A673 (cell line): ENCODE measurements around the gene MYH10.

ENCODE experiments used
- CTCF ChIP-seq: fragments of 300-800, 200-600 bp; sonication (generic); conservative IDR thresholded peaks from 2 replicates; pipeline ENCODE4 v1.5.1; 2017; ENCODE audit warnings: low read depth, mild to moderate bottlenecking, antibody characterized with exemption, low read length, moderate library complexity, mixed read lengths
- EZH2 ChIP-seq: fragments of 200-600 bp; sonication (generic); IDR thresholded peaks from 2 replicates; pipeline ENCODE4 v1.6.1; 2017; ENCODE audit warnings: borderline replicate concordance, low read depth, mild to moderate bottlenecking, mixed read lengths, antibody characterized with exemption, low read length; ENCODE audit not compliant: poor library complexity, severe bottlenecking

DNA sequence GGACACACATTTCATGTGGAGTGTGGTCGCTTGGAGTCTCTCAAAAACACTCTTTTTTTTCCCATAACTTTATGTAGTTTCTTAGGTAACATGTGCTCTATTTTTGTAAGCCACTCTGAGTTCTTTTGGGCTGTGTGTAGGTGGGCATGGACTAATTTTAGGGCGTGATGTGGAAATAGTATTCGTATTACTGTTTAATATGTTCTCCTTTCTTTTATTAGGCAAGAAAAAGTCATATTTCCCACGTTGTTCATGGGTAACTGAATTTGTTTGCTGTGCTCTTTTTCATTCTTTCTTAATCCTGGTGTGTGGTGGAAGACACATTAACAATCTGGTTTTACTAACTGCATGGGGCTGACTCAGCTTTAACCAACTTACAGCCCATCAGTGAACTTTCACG is 167.4 kb downstream of the MYH10 start:
- TF ChIP-seq CTCF: no peak
- no peak for TF ChIP-seq EZH2
